GM12891 (cell line): Measurements from ENCODE around the gene SPATA22.

Experiments used
- DNase-seq: peaks from one replicate; pipeline ENCODE4 v3.0.0; 2011; ENCODE audit warnings: low spot score; ENCODE audit not compliant: insufficient read length
- FAIRE-seq: peaks from 2 replicates; lab custom pipeline; 2011; peaks lifted over from hg19 to GRCh38; lab: Jason Lieb, UNC
- PAX5 ChIP-seq: IDR thresholded peaks from 2 replicates; pipeline ENCODE4 v1.6.1; 2011; ENCODE audit warnings: low read length, moderate library complexity, mild to moderate bottlenecking; ENCODE audit not compliant: insufficient read depth, severe bottlenecking
- POLR2A ChIP-seq: IDR thresholded peaks from 2 replicates; pipeline ENCODE4 v1.6.1; 2011; ENCODE audit warnings: low read depth, low read length, control low read depth
- POLR2AphosphoS5 ChIP-seq: IDR thresholded peaks from 2 replicates; pipeline ENCODE4 v1.6.1; 2011; ENCODE audit warnings: low read depth, low read length, control low read depth
- POU2F2 ChIP-seq: IDR thresholded peaks from 2 replicates; pipeline ENCODE4 v1.6.1; 2011; ENCODE audit warnings: low read depth, mild to moderate bottlenecking, control low read depth, low read length, moderate library complexity
- SPI1 ChIP-seq: IDR thresholded peaks from 2 replicates; pipeline ENCODE4 v1.6.1; 2011; ENCODE audit warnings: low read depth, low read length, control low read depth
- TAF1 ChIP-seq: IDR thresholded peaks from 2 replicates; pipeline ENCODE4 v1.6.1; 2011; ENCODE audit warnings: low read depth, low read length, control low read depth

The SPATA22 gene

DNA sequence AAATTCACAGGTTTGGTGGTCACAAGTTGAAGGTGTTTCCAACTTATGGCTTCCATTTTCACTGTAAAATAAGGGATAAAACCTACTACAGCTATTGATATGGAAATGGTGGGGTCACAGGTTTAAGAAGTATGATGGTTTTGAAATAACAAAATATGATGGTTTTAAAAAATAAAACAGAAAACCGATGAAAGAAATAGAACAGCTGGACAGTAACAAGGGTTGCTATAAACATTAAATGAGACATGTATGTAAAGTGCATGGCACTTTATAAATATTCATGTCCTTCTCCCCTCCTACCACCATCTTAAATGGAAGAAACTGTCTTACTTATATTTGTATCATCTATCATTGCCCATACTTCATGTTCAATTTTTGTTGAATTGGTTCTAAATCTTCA lies 35.5 kb upstream of the SPATA22 start:
- FAIRE-seq, result no peak

GRCh38 chr17:3506054-3506453 lies 34.4 kb upstream of the SPATA22 start:
- TF ChIP-seq POLR2AphosphoS5, result no peak
- TF ChIP-seq TAF1, result no peak
- TF ChIP-seq SPI1, result no peak
- TF ChIP-seq POU2F2, result no peak
- no peak for TF ChIP-seq POLR2A
- no peak for FAIRE-seq
- no peak for DNase-seq

More for the DNA sequence above, 35.5 kb upstream of the SPATA22 start:
- no peak for TF ChIP-seq PAX5
- no peak for TF ChIP-seq SPI1
- TF ChIP-seq TAF1, result no peak
- no peak for TF ChIP-seq POLR2AphosphoS5
- no peak for TF ChIP-seq POLR2A
- no peak for TF ChIP-seq POU2F2
- DNase-seq, result no peak

DNA sequence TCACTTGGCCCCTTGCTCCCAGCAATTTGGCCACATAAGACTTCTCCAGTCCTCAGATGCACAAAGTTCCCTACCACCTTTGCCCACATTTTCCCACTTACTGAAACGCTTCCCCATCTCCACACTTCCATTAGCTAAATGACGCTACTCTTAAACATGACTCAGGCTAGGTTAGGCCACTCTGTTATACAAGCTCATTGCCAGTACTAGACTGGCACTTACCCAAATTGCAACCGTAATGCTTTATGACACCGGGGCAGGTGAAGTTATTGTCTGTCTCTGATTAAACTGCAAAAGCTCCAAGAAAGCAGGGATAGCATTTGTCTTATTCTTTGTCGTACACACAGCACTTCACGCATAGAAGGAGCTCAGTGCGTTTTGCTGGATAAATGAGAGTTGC lies 33.4 kb upstream of the SPATA22 start:
- FAIRE-seq (no peak), DNase-seq (no peak)
- TF ChIP-seq POU2F2, result no peak
- TF ChIP-seq POLR2AphosphoS5, result no peak
- TF ChIP-seq PAX5, result no peak

- TF ChIP-seq TAF1 (no peak), PAX5 (no peak), POLR2AphosphoS5 (no peak), POU2F2 (no peak), SPI1 (no peak), POLR2A (no peak)
- no peak for DNase-seq
- no peak for FAIRE-seq
These were observed 31.7 kb upstream of the SPATA22 start for GRCh38 chr17:3503285-3503684.

DNA sequence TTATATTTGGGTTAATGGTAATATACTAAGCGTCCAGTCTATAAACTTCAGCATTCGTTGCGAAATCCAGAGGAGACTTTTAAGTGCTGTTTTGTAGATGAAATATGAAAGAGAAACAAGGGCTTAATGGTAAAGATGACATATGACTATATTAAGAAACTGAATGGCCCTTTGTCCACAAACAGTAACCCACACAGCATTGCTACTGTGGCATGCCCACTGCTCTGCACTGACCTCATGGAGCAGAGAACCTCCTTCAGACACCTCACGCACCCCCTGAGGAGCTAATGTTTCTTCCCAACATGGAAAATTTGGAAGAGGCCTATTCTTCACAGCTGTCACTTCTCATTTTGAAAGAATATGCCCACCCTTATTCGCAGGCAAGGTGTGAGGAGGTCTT lies 30.8 kb upstream of the SPATA22 start:
- no peak for DNase-seq
- TF ChIP-seq SPI1 (no peak), POLR2AphosphoS5 (no peak), POU2F2 (no peak), POLR2A (no peak), PAX5 (no peak), TAF1 (no peak)
- FAIRE-seq, result no peak

DNA sequence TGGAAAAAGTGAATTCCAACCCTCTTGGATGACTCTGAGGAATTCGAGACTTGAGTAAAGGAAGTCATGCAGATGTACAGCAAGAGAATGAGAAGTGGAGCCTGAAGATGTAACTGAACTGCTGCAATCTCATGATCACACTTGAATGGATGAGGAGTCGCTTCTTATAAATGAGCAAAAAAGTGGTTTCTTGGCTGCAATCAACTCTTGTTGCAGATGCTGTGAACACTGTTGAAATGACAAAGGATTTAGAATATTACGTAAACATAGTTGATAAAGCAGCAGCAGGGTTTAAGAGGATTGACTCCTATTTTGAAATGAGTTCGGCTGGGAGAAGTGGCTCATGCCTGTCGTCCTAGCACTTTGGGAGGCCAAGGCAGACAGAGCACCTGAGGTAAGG lies 29.7 kb upstream of the SPATA22 start:
- FAIRE-seq (peak; percentile 35), DNase-seq (no peak)
- TF ChIP-seq PAX5 (no peak), SPI1 (no peak), TAF1 (no peak), POU2F2 (no peak), POLR2A (no peak), POLR2AphosphoS5 (no peak)

- no peak for DNase-seq
- TF ChIP-seq POLR2A (no peak), SPI1 (no peak), POLR2AphosphoS5 (no peak), TAF1 (no peak), PAX5 (no peak), POU2F2 (no peak)
- no peak for FAIRE-seq
These were observed 25.5 kb upstream of the SPATA22 start for GRCh38 chr17:3497101-3497500.

GRCh38 chr17:3485481-3486068 lies 14.0 kb upstream of the SPATA22 start:
- FAIRE-seq, result no peak

GRCh38 chr17:3482852-3483251 lies 11.2 kb upstream of the SPATA22 start:
- FAIRE-seq (no peak), DNase-seq (no peak)
- TF ChIP-seq SPI1 (no peak), PAX5 (no peak), TAF1 (no peak), POLR2AphosphoS5 (no peak), POU2F2 (no peak), POLR2A (no peak)

More at GRCh38 chr17:3485481-3486068, 14.0 kb upstream of the SPATA22 start:
- TF ChIP-seq SPI1 (no peak), PAX5 (no peak), POU2F2 (no peak), TAF1 (no peak), POLR2AphosphoS5 (no peak), POLR2A (no peak)
- DNase-seq, result no peak

- TF ChIP-seq POU2F2, result no peak
- TF ChIP-seq SPI1, result no peak
- TF ChIP-seq POLR2A, result no peak
- no peak for TF ChIP-seq TAF1
- no peak for TF ChIP-seq POLR2AphosphoS5
- TF ChIP-seq PAX5, result no peak
- no peak for DNase-seq
- FAIRE-seq, result no peak
These were observed 8.4 kb upstream of the SPATA22 start for GRCh38 chr17:3479988-3480387.
